ENCODE measurements around the gene PODXL. TPM values are rescaled to one million over a fixed set of nuclear protein-coding genes. Genes with fewer than 3 reads are reported as not detected.

PODXL gene
- total RNA-seq, 1 experiment from 2014 or later = 44.2 TPM

- Histone ChIP-seq H3K79me2 (ENCODE audit: low read length) (no peaks in the 10 kb centered on the region), H3K4me2 (ENCODE audit: low read length) (no peak overlapping the region), H3F3A (ENCODE audit: low read length, unreplicated experiment) (no peaks in the 10 kb centered on the region), H3K9me3 (ENCODE audit: low read length) (no peaks in the 10 kb centered on the region), H2AFZ (ENCODE audit: low read length) (no peak overlapping the region), H3K27ac (ENCODE audit: low read length) (no peak overlapping the region), H3K27me3 (ENCODE audit: low read length) (no peaks in the 10 kb centered on the region), H3K36me3 (ENCODE audit: low read depth, low read length) (no peaks in the 10 kb centered on the region), H3K4me1 (ENCODE audit: insufficient read depth, low read length) (0 out of 2 replicates have a peak, but pooled peaks cover under 1% of the 10 kb centered on the region), H4K20me1 (ENCODE audit: low read length) (no peaks in the 10 kb centered on the region), H3K4me3 (ENCODE audit: low read length) (no peak overlapping the region), H3K9ac (ENCODE audit: low read length) (no peak overlapping the region), H3K9me2 (replicated peaks; ENCODE audit: low read length) (no peaks in the 10 kb centered on the region)
- intact Hi-C loops (cut with micrococcal nuclease) = no loop called here
- no peak for ATAC-seq
- TF ChIP-seq EZH2 (IDR thresholded peaks at IDR 0.05; ENCODE audit: low read length, unreplicated experiment) (no peak), EZH2phosphoT487 (IDR thresholded peaks at IDR 0.05; ENCODE audit: borderline replicate concordance, low read length) (no peak), CTCF (conservative IDR thresholded peaks at IDR 0.05; ENCODE audit: low read depth, low read length) (no peak)
- CTCF ChIA-PET = interaction anchor here (0.6 kb wide), 1 partner anchor 35 kb away, joined by 3 read pairs; no protein-coding TSS in a partner anchor
- BruUV-seq (replicated peaks) = no TSS peak
- POLR2A ChIA-PET (ENCODE audit: unreplicated experiment) = no interaction called here
- DNase-seq = no peak
Measured at GRCh38 chr7:131486346-131486745, 70.1 kb downstream of the PODXL start.

- Histone ChIP-seq H3K36me3 (ENCODE audit: low read depth, low read length) (0 out of 2 replicates have a peak, but pooled peaks cover 2% of the 10 kb centered on the region), H3K4me1 (ENCODE audit: insufficient read depth, low read length) (peaks cover 16% of the 10 kb centered on the region; the same call in 1 of the 2 replicates), H3F3A (ENCODE audit: low read length, unreplicated experiment) (no peaks in the 10 kb centered on the region), H3K79me2 (ENCODE audit: low read length) (no peaks in the 10 kb centered on the region), H3K27me3 (ENCODE audit: low read length) (no peaks in the 10 kb centered on the region), H3K9me3 (ENCODE audit: low read length) (no peaks in the 10 kb centered on the region), H2AFZ (ENCODE audit: low read length) (no peak overlapping the region), H3K9me2 (replicated peaks; ENCODE audit: low read length) (no peaks in the 10 kb centered on the region), H3K4me3 (ENCODE audit: low read length) (no peak overlapping the region), H3K9ac (ENCODE audit: low read length) (no peak overlapping the region), H3K4me2 (ENCODE audit: low read length) (no peak overlapping the region), H3K27ac (ENCODE audit: low read length) (no peak overlapping the region), H4K20me1 (ENCODE audit: low read length) (no peaks in the 10 kb centered on the region)
- TF ChIP-seq EZH2phosphoT487 (IDR thresholded peaks at IDR 0.05; ENCODE audit: borderline replicate concordance, low read length) (no peak), CTCF (conservative IDR thresholded peaks at IDR 0.05; ENCODE audit: low read depth, low read length) (no peak), EZH2 (IDR thresholded peaks at IDR 0.05; ENCODE audit: low read length, unreplicated experiment) (no peak)
- intact Hi-C loops (cut with micrococcal nuclease) = no loop called here
- POLR2A ChIA-PET (ENCODE audit: unreplicated experiment) = no interaction called here
- no peak for ATAC-seq
- CTCF ChIA-PET = no interaction called here
- DNase-seq = no peak
- no TSS peak for BruUV-seq (replicated peaks)
Measured at GRCh38 chr7:131483586-131483985, 72.8 kb downstream of the PODXL start.

GRCh38 chr7:131482800-131483199 is 73.6 kb downstream of the PODXL start:
- H3K9me3 ChIP-seq (ENCODE audit: low read length) = no peaks in the 10 kb centered on the region
- 0 out of 2 replicates have a peak, but pooled peaks cover 2% of the 10 kb centered on the region for H3K36me3 ChIP-seq (ENCODE audit: low read depth, low read length)
- H3K27me3 ChIP-seq (ENCODE audit: low read length) = no peaks in the 10 kb centered on the region
- no peak overlapping the region for H3K27ac ChIP-seq (ENCODE audit: low read length)
- no peak overlapping the region for H2AFZ ChIP-seq (ENCODE audit: low read length)
- intact Hi-C loops (cut with micrococcal nuclease) = no loop called here
- peaks cover 16% of the 10 kb centered on the region; the same call in 1 of the 2 replicates for H3K4me1 ChIP-seq (ENCODE audit: insufficient read depth, low read length)
- ChIA-PET POLR2A (ENCODE audit: unreplicated experiment) (no interaction called here), CTCF (no interaction called here)
- no peak overlapping the region for H3K4me2 ChIP-seq (ENCODE audit: low read length)
- H3K9ac ChIP-seq (ENCODE audit: low read length) = no peak overlapping the region
- no peaks in the 10 kb centered on the region for H3K79me2 ChIP-seq (ENCODE audit: low read length)
- no peaks in the 10 kb centered on the region for H3K9me2 ChIP-seq (replicated peaks; ENCODE audit: low read length)
- H3K4me3 ChIP-seq (ENCODE audit: low read length) = no peak overlapping the region
- no TSS peak for BruUV-seq (replicated peaks)
- no peak for TF ChIP-seq EZH2 (IDR thresholded peaks at IDR 0.05; ENCODE audit: low read length, unreplicated experiment)
- TF ChIP-seq EZH2phosphoT487 (IDR thresholded peaks at IDR 0.05; ENCODE audit: borderline replicate concordance, low read length) = no peak
- TF ChIP-seq CTCF (conservative IDR thresholded peaks at IDR 0.05; ENCODE audit: low read depth, low read length) = no peak
- H3F3A ChIP-seq (ENCODE audit: low read length, unreplicated experiment) = no peaks in the 10 kb centered on the region
- no peaks in the 10 kb centered on the region for H4K20me1 ChIP-seq (ENCODE audit: low read length)
- ATAC-seq = no peak
- no peak for DNase-seq
